Lung (tissue), 12 donors: ENCODE results near the gene KRTAP29-1. TPM values are rescaled to one million over a fixed set of nuclear protein-coding genes. Genes with fewer than 3 reads are reported as not detected.

ENCODE experiments used
- ATAC-seq: fragments of 200-7000 bp; cut with Tn5 transposase; one replicate; pipeline ENCODE4 v1.9.1; 2020; ENCODE audit warnings: moderate number of reproducible peaks; ENCODE audit not compliant: insufficient read depth, low FRiP score
- DNase-seq, 3 donors: peaks; one replicate each; pipeline ENCODE4 v3.0.0-alpha.2; 2013 to 2017
- H3K27ac ChIP-seq, 2 donors: one replicate each; pipeline ENCODE4 v1.5.1; 2013; ENCODE audit warnings: mild to moderate bottlenecking in 2 of 2, moderate library complexity in 2 of 2, control low read depth in 1 of 2, inconsistent platforms in 1 of 2, low read depth in 1 of 2, low read length in 1 of 2
- H3K27me3 ChIP-seq, 3 donors: one replicate each; pipeline ENCODE4 v1.5.1; 2013; ENCODE audit warnings: low read length in 2 of 3; ENCODE audit not compliant: control insufficient read depth in 3 of 3, insufficient read depth in 3 of 3
- H3K36me3 ChIP-seq, 4 donors: one replicate each; pipeline ENCODE4 v1.5.1; 2013; ENCODE audit warnings: low read length in 4 of 4, mild to moderate bottlenecking in 1 of 4, moderate library complexity in 1 of 4; ENCODE audit not compliant: control insufficient read depth in 4 of 4, insufficient read depth in 4 of 4
- H3K4me1 ChIP-seq, 5 donors: one replicate each; pipeline ENCODE4 v1.5.1; 2013; ENCODE audit warnings: low read length in 5 of 5, mild to moderate bottlenecking in 2 of 5, moderate library complexity in 1 of 5; ENCODE audit not compliant: control insufficient read depth in 5 of 5, insufficient read depth in 5 of 5
- H3K4me3 ChIP-seq: one replicate; pipeline ENCODE4 v1.5.1; 2013; ENCODE audit warnings: mild to moderate bottlenecking, control low read depth, moderate library complexity
- H3K9ac ChIP-seq, 2 donors: one replicate each; pipeline ENCODE4 v1.5.1; 2013; ENCODE audit warnings: low read length in 2 of 2, control low read depth in 1 of 2; ENCODE audit not compliant: insufficient read depth in 1 of 2
- H3K9me3 ChIP-seq, 4 donors: one replicate each; pipeline ENCODE4 v1.5.1; 2013; ENCODE audit warnings: low read length in 3 of 4, mild to moderate bottlenecking in 1 of 4, moderate library complexity in 1 of 4; ENCODE audit not compliant: control insufficient read depth in 4 of 4, insufficient read depth in 3 of 4
- WGBS, 2 donors: extraction: QIAGEN DNeasy Blood & Tissue Kit; methylation state at CpG; one replicate each; pipeline ENCODE4 v1.1.7; 2013; 5-methylcytosine and 5-hydroxymethylcytosine counted together
- polyA plus RNA-seq, 2 donors: library from polyadenylated mRNA; stranded (reverse); fragments of 200-250 nt; gene quantifications; one replicate each; pipeline ENCODE4 v1.2.1, GENCODE V29; 2013
- total RNA-seq, 2 donors: library from RNA; depleted of rRNA in 1 of 2; stranded (reverse); fragments of >200 nt in 1 of 2; gene quantifications; one replicate each; pipeline ENCODE4 v1.2.1, GENCODE V29; 2014 to 2021
- TF ChIP-seq, protein P1 (sequence below): IDR thresholded peaks from 2 replicates; pipeline ENCODE4 v1.5.1; 2012; ENCODE audit warnings: mild to moderate bottlenecking; ENCODE audit errors: control extremely low read depth, extremely low read depth
- donor health status: control.
- donor health status: control.
- donor health status: Bipolar disorder and iron deficiency.
- donor health status: healthy.
- donor health status: DM: yes; HTN: yes; CAD: no.

KRTAP29-1 gene
- total and polyA plus RNA-seq, 4 donors, result not detected

GRCh38 chr17:41322094-41322902 is 19.6 kb upstream of the KRTAP29-1 start:
- H3K4me1 ChIP-seq, result no peaks in the 10 kb centered on the region
- peak in 2 of 3 donors; percentile 58 to 71 for DNase-seq
- H3K4me3 ChIP-seq, result no peak overlapping the region
- H3K36me3 ChIP-seq, result no peaks in the 10 kb centered on the region
- peaks cover 0 to 4% (median 2%) of the 10 kb centered on the region in 4 donors for H3K9me3 ChIP-seq
- ATAC-seq, result no peak
- 39 to 40% methylated on average over 5 of the region's 5 CpGs for WGBS, 2 donors
- no peak overlapping the region for H3K9ac ChIP-seq
- H3K27me3 ChIP-seq, result no peaks in the 10 kb centered on the region
- TF ChIP-seq, protein P1, sequence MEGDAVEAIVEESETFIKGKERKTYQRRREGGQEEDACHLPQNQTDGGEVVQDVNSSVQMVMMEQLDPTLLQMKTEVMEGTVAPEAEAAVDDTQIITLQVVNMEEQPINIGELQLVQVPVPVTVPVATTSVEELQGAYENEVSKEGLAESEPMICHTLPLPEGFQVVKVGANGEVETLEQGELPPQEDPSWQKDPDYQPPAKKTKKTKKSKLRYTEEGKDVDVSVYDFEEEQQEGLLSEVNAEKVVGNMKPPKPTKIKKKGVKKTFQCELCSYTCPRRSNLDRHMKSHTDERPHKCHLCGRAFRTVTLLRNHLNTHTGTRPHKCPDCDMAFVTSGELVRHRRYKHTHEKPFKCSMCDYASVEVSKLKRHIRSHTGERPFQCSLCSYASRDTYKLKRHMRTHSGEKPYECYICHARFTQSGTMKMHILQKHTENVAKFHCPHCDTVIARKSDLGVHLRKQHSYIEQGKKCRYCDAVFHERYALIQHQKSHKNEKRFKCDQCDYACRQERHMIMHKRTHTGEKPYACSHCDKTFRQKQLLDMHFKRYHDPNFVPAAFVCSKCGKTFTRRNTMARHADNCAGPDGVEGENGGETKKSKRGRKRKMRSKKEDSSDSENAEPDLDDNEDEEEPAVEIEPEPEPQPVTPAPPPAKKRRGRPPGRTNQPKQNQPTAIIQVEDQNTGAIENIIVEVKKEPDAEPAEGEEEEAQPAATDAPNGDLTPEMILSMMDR, result peak; percentile 70
- no peak overlapping the region for H3K27ac ChIP-seq

DNA sequence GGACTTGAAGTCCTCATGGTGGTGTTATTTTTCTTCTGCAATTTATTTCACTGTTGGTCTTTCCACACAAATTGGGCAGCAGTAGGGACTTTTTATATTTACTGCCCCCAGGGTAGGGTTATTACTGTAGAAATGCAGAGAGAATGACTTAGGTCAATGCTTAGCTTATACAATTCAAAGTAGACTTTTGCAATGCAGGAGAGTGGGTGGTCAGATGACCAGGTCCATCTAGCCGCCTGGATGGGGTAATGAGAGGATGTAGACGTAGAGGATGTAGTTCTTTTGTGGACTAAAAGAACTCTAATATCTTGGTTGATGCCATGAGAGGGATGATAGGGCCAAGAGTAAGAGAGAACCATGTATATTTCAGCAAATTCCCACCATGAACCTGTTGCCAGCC is 15.6 kb upstream of the KRTAP29-1 start:
- no peaks in the 10 kb centered on the region for H3K36me3 ChIP-seq
- TF ChIP-seq, protein P1, result no peak
- no peak overlapping the region for H3K9ac ChIP-seq
- peaks cover 0 to 5% (median 4%) of the 10 kb centered on the region in 4 donors for H3K9me3 ChIP-seq
- peaks cover 0 to 3% (median 0%) of the 10 kb centered on the region in 3 donors for H3K27me3 ChIP-seq
- ATAC-seq (no peak), DNase-seq (no peak)
- H3K4me3 ChIP-seq, result no peak overlapping the region
- no peak overlapping the region for H3K27ac ChIP-seq
- 41 to 44% methylated on average over 2 of the region's 2 CpGs for WGBS, 2 donors
- no peaks in the 10 kb centered on the region for H3K4me1 ChIP-seq

DNA sequence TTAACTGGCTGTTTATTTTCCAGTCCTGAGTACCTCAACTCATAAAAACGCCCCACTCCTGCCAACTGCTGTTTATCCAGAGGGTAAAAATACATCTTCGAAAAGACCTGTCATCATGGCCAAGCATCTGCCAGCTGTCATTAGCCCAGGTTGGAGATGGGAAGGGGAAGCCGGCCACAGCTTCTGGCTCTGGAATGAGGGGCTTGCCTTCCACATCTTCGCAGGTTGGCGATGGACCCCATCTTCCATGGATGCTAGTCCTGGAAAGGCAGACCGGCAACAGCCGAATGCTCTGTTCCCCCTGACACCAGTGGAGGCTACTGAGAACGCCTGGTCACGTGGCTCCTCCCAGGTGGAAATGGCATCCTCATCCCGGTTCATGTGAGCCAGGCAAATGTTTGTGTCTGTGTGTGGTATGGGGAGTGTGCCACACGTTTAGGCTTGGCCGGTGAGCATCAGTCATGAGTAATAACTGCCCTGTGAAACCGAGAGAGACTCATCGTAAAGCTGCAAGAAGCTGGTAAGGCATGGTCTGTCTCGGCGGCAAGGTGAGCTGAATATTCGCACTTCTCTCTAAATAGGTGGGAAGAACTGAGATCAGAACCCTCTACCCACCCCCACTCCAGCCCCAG is 13.3 kb upstream of the KRTAP29-1 start:
- Histone ChIP-seq H3K9me3 (peaks cover 0 to 5% (median 4%) of the 10 kb centered on the region in 4 donors), H3K36me3 (no peaks in the 10 kb centered on the region), H3K27ac (no peak overlapping the region), H3K4me3 (no peak overlapping the region), H3K27me3 (peaks cover 0 to 4% (median 3%) of the 10 kb centered on the region in 3 donors), H3K9ac (no peak overlapping the region), H3K4me1 (no peaks in the 10 kb centered on the region)
- no peak for DNase-seq
- no peak for ATAC-seq
- TF ChIP-seq, protein P1, result no peak
- 82 to 87% methylated on average over 17 of the region's 17 CpGs for WGBS, 2 donors
